Activated effector memory CD4-positive, alpha-beta T cell treated with Interleukin-2 at 50 U/mL for 16 hours (primary cell): Measurements from ENCODE around the gene TWNK.
"Not testable (repeated sequence)": the region's sequence is repeated elsewhere in the genome, so short reads cannot be mapped to it uniquely, and the experiment has no call there.

ENCODE experiments used
- DNase-seq: peaks from one replicate; pipeline ENCODE4 v3.0.0-alpha.2; 2020

Gene TWNK

DNA sequence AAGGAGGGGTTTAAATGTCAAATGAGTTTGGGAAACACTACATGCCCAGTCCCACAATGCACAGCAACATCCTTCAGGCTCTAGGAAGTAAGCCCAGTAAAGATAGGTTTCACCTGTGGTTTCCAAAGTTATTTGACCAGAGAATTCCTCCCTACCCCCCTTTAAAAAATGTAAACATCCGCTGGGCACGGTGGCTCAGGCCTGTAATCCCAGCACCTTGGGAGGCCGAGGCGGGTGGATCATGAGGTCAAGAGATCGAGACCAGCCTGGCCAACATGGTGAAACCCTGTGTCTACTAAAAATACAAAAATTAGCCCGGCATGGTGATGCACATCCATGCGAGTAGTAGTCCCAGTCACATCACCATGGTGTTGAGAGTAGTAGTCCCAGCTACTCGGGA lies 11.9 kb upstream of the TWNK start:
- DNase-seq, result not testable (repeated sequence)

DNA sequence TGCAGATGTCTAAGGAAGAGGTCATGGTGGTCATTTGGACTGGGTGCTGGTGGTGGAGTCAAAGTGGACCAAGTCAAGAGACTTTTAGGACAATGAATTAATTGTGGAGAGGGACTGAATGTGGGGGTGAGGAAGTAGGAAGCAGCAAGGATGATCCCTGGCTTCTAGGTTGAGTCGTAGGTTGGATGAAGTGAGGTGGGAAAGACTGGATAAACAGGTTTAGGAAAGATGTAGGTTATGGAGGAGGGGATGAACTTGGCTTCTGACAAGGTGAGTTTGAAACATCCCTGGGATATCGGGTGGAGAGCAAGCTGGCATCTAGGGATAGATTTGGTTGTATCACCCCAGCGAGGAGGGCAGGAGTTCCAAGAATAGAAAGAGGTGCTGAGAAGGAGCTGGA lies 10.4 kb upstream of the TWNK start:
- no peak for DNase-seq

GRCh38 chr10:100977436-100977835 lies 9.9 kb upstream of the TWNK start:
- no peak for DNase-seq

DNA sequence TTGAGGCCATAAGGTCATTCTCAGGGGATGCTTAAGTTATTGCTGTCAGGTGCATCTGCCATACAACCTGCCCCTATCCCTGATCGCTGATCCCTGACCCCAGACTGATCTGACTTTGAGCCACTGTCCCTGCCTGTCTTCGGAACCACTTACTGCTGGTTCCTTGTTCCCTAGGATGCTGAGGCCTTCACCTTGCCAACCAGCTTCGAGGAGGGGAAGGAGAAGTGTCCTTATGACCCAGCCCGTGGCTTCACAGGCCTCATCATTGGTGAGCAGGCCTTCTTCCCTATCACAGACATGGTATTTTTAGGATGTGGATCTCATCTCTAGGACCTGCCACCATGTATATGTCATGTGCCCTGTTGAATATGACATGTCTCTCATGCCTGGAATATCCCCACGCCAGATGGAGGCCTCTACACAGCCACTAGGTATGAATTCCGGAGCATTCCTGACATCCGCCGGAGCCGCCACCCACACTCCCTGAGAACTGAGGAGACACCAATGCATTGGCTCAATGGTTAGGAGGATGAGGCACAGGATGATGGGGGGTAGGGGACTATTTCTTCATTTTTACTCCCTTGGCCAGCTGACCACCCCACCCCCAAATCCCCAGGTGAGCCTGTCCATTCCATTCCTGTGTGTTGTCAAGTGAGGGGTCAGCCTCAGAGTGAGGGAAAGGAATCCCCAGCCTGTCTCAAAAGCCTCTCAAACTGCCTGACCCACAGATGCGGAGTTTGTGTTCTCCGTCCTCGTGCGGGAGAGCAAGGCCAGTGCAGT lies 9.0 kb upstream of the TWNK start:
- DNase-seq, result no peak

GRCh38 chr10:100978901-100979195 lies 8.5 kb upstream of the TWNK start:
- no peak for DNase-seq

GRCh38 chr10:100979791-100980272 lies 7.5 kb upstream of the TWNK start:
- DNase-seq, result no peak

DNA sequence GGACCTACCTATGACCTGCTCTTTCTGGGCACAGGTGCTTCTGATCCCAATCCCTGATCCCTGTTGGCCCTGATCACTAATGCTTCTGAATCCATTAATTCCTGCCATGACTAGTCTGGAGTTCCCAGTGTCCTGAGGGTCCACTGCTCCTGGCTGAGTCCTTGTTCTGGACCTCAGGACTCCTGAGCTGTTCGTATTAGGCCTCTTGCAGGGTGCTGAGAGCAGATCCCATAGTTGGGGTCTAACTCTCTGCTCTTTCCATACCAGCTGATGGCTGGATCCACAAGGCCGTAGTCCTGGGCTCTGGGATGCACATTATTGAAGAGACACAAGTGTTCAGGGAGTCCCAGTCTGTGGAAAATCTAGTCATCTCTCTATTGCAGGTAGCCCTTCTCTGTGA lies 7.0 kb upstream of the TWNK start:
- DNase-seq, result no peak

DNA sequence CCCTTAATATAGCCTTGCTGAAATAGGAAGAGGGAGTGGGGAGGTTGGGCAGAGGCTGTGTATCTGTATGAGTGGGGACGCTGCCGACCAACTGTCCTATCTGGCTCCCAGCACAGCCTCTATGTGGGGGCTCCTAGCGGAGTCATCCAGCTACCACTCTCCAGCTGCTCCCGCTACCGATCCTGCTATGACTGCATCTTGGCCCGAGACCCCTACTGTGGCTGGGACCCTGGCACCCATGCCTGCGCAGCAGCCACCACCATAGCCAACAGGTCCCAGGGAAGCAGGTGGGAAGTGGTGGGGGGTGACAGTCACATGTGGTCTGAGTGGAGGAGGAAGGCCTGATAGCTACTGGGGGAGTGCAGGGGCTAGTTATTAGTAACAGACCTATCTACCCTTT lies 6.6 kb upstream of the TWNK start:
- DNase-seq, result no peak

DNA sequence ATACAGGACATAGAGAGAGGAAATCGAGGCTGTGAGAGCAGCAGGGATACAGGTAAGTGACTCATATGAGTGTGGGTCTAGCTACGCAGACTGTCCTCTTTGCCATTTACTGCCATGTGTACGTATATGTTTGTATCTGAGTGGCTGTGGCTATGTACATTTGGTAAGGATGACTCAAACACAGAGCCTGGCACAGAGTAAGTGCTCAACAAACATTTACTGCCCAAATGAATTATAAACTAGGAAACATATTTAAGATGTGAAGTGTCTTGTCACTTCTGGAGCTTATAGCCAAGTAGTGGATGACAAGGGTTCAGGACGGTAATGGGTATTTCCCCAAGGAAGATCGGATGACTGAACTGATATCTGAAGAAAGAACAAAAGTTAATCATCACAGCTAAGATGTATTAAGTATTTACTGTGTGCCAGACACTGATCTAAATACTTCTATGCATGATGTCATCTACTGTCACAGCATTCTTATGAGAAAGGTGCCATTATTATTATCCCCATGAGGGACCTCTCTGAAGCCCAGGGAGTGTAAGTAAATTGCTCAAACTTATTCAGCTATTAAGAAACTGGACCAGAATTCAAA lies 6.1 kb upstream of the TWNK start:
- no peak for DNase-seq

GRCh38 chr10:100982916-100983830 lies 4.2 kb upstream of the TWNK start:
- DNase-seq, result no peak

- no peak for DNase-seq
Observed at GRCh38 chr10:100983868-100984671, 3.3 kb upstream of the TWNK start.

DNA sequence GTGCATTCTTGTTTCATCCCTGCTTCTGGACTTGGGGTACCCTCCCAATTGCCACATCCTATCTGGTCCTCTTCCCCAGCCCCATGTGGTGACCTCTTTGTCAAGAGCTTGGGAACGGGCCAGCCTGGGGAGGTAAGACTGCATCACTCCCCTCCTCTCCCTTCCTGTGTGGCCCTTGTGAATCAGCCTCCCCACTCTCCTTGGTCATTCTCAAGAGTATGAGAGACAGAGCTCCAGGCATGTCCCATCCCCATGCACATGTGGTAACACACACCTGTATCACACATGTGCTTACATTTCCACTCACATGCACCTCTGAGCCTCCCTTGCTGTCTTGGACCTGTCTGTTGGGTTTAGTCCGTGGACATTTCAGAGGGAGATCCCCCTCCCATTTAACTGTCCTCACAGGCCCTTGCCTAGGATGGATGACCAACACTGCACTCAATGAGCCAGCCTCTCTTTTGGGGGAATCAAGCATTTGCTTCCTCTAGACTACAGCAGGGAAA lies 2.6 kb upstream of the TWNK start:
- no peak for DNase-seq

DNA sequence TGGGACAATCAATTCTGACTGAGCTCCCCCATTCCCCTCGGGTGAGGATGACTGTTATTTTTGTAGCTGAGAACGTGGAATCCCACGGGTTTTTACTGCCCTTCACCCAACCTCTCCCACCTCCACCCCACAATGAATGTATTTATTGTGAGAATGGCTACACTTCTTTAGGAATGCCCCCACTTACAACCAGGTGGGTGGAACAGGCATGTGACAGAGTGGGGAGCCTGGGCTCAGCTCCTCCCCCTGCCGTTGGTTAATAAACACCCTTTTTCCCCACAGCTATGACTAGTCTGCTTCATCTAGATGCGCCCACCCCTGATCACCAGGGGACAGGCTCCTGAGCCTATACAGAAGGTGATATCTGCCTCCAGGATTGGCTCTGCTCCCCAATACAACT lies 2.0 kb upstream of the TWNK start:
- DNase-seq, result no peak

DNA sequence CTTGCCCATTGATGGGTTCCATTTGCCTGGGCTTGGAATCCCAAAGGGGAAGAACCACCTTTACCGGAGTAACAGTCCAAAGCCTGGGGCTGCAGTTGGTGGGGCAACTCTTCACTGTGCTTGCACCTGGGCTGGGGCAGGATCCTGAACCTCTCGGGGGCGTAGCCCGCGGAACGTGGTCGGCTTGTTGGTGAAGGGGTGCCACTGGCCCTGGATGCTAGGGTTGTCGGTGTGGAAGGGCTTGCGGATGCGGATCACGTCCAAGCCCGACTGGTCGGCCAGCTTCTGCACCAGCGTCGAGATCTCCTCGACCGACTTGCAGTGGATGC lies 756 bp upstream of the TWNK start:
- no peak for DNase-seq

GRCh38 chr10:100987685-100988049 lies 324 bp downstream of the TWNK start:
- no peak for DNase-seq

GRCh38 chr10:100988166-100988565 lies 823 bp downstream of the TWNK start:
- no peak for DNase-seq

- DNase-seq, result no peak
Observed at GRCh38 chr10:100989088-100989487, 1.7 kb downstream of the TWNK start.

DNA sequence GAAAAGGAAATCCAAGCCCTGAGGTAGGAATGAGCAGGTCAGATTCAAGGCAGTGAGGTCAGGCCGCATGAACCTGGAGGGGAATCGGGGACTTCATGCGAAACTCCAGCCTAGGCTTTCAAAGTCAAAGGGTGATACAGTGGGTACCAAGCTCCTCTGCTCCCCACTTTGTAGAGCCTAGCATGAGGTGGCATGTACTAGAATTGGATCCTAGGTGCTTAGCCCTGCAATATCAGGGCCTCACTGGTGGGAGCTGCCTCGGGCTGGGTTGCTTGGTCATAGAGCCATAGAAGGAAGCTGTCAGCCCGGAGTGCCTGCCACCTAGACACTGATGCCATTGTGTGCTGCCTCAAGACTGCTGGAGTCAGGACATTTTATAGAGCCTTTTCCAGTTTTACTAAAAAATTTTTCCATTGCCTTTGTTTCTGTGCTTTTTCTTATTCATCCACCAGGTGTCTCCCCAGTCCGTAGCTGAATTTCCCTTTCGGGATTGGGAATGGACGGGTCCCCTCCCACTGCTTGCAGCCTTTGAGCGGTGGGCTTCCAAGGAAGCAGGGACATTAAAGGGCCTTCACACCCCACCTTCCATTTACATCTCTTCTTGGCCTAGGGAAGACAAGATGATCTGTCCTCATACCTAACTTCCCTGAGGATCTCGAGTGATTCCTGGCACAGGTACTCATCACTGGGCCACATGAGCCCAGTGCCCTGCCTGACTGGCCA lies 6.8 kb downstream of the TWNK start:
- no peak for DNase-seq

DNA sequence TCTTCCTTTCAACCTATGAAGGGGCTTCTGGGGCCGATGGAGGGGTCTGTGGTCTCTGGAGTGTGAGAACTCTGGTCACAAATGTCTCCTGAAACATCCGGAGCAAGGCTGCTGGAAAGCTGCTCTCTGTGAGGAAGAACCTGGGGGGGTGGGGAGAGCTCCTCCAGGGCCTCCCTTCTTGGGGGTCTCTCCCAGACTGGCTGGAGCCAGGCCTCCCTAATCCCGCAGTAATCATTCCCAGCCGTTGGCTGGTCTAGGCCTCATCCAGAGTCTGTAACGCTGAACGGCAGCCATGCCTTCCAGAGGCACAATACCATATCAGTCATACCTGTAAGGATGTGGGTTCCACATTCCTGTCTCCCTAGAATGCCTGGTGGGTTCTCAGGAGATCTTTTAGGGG lies 7.8 kb downstream of the TWNK start:
- no peak for DNase-seq

GRCh38 chr10:100996678-100997359 lies 9.5 kb downstream of the TWNK start:
- peak; percentile 33 for DNase-seq

DNA sequence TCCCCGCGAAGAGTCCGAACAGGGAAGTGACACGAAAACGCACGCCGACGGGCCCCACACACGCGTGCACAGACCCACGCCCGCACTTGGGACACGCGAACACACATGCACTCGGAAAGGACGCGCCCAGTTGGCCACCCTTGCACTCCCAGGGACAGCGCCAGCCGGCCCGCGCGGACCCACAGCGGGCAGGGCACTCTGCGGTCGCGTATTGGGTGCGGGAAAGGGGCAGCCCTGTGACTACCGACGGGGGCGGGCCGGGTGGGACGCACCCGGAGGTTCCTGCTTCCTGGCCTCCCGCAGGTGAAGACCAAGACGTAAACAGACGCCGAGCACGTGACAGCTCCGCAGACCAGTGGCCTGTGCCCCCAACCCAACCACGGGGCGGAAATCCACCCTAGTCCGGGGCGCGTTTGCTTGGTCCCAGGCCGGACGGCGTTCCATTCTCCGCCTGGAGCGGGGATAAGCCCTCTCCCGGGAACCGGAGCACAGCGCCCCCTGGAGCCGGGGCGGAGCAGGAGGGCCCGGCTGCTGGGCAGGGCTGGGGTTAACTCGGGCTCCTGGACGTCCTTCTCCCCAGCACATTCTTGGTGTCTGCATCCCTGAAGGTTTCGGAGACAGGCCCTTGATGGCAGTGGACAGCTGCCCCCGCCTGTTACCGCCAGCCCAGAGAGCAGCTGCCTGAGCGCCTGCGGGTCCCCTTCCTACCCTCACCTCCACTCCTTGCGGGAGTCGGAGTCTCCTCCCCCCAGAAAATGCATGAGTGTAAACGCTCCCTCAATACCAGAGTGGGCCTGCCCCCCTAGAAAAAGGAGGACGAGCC lies 10.2 kb downstream of the TWNK start:
- DNase-seq, result peak; percentile 67
